Measurements from ENCODE around the gene PKD1L1. TPM values are rescaled to one million over a fixed set of nuclear protein-coding genes. Genes with fewer than 3 reads are reported as not detected.

PKD1L1 gene
- polyA plus RNA-seq, 1 of the 3 experiments (the other 2 are of a cell fraction) = 0.10 TPM

DNA sequence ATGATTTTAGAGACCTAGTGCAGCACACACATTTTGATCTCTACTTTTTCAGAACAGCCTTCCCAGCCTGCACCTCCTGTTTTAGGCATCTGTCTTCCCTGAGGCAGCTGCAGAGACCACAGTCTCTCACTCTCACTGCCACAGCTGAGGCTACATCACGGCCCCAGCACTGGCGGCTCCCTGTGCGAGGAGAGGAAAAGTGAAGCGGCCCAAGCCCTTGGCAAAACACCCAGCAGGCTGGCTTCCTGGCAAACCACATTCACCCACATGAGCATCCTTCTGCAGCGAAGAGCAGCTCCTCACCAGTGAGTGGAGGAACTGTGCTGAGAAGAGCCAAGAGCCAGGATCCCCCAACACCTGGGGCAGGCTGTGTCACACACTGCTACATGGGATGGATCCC lies 17.2 kb upstream of the PKD1L1 start (continued):
- TF ChIP-seq EZH2phosphoT487 (IDR thresholded peaks at IDR 0.05; ENCODE audit: borderline replicate concordance, low read depth) = no peak
- no peak for TF ChIP-seq RFX5 (IDR thresholded peaks at IDR 0.05; ENCODE audit: low read length)

DNA sequence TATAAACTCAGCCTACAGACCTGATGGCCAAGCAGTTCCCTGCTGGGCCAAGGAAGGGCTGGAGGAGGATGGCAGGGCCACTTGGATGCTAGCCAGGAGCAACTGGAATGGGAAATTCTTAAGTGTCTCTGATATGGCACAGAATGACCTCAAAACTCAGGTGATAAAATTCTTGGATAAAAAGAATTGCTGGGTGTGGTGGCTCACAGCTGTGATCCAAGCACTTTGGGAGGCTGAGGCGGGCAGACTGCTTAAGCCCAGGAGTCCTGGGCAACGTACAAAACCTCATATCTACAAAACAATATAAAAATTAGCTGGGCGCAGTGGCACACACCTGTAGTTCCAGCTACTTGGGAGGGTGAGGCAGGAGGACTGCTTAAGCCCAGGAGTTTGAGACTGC lies 14.0 kb upstream of the PKD1L1 start:
- no peak overlapping the region for H3K4me3 ChIP-seq (ENCODE audit: low read depth in 2 of 2, low read length in 1 of 2)
- no peak for DNase-seq
- POLR2A ChIA-PET = no interaction called here
- no peaks in the 10 kb centered on the region for H4K20me1 ChIP-seq (ENCODE audit: insufficient read depth)
- no peaks in the 10 kb centered on the region for H3K9me3 ChIP-seq
- no peak overlapping the region for H3K27ac ChIP-seq (ENCODE audit: low read depth in 2 of 2, low read length in 1 of 2)
- peaks cover 53 to 70% of the 10 kb centered on the region in 2 experiments for H3K36me3 ChIP-seq (replicated peaks in 1 of 2; ENCODE audit: control insufficient read depth in 1 of 2, insufficient read depth in 2 of 2, low read length in 1 of 2)
- H3K9me2 ChIP-seq = no peaks in the 10 kb centered on the region
- no peak overlapping the region for H3K4me2 ChIP-seq
- H3F3A ChIP-seq (replicated peaks; ENCODE audit: insufficient read depth) = peaks cover 3% of the 10 kb centered on the region
- TF ChIP-seq FOSL2 (IDR thresholded peaks at IDR 0.05; ENCODE audit: borderline replicate concordance, low read depth) (no peak), RFX5 (IDR thresholded peaks at IDR 0.05; ENCODE audit: low read length) (no peak), SIN3A (IDR thresholded peaks at IDR 0.05; ENCODE audit: borderline replicate concordance, low read depth, low read length) (no peak), FOXM1 (IDR thresholded peaks at IDR 0.05; ENCODE audit: low read depth) (no peak), CTCF (IDR thresholded peaks at IDR 0.05) (no peak), IRF3 (IDR thresholded peaks at IDR 0.05; ENCODE audit: low read depth, low read length) (no peak), NFIC (IDR thresholded peaks at IDR 0.05; ENCODE audit: borderline replicate concordance) (no peak), PBX3 (IDR thresholded peaks at IDR 0.05) (no peak)
- no peak overlapping the region for H2AFZ ChIP-seq (ENCODE audit: low read depth)
- CTCF ChIA-PET = interaction anchor here (0.8 to 10.9 kb wide), 4 partner anchors 13 to 697 kb away, joined by 3 to 221 read pairs (median 33); partner anchors contain the start of gene PKD1L1
- 100% methylated on average over 3 of the region's 3 CpGs for WGBS (ENCODE audit: low lambda C conversion rate)
- H3K4me1 ChIP-seq (ENCODE audit: control insufficient read depth in 1 of 2, insufficient read depth in 2 of 2, low read depth in 1 of 2, low read length in 1 of 2) = no peaks in the 10 kb centered on the region
- H3K9ac ChIP-seq = no peak overlapping the region
- peaks cover 4% of the 10 kb centered on the region; the same call in 1 of the 2 replicates for H3K79me2 ChIP-seq (ENCODE audit: insufficient read depth)
- H3K27me3 ChIP-seq (ENCODE audit: insufficient read depth) = no peaks in the 10 kb centered on the region

GRCh38 chr7:47957156-47957555 lies 8.9 kb upstream of the PKD1L1 start:
- Histone ChIP-seq H3K36me3 (replicated peaks in 1 of 2; ENCODE audit: control insufficient read depth in 1 of 2, insufficient read depth in 2 of 2, low read length in 1 of 2) (peaks cover 41 to 52% of the 10 kb centered on the region in 2 experiments), H3F3A (replicated peaks; ENCODE audit: insufficient read depth) (no peaks in the 10 kb centered on the region), H3K4me2 (no peak overlapping the region), H3K4me3 (ENCODE audit: low read depth in 2 of 2, low read length in 1 of 2) (no peak overlapping the region), H3K79me2 (ENCODE audit: insufficient read depth) (peaks cover 4% of the 10 kb centered on the region; the same call in 1 of the 2 replicates), H3K9me2 (no peaks in the 10 kb centered on the region), H3K27me3 (ENCODE audit: insufficient read depth) (no peaks in the 10 kb centered on the region), H3K9me3 (no peaks in the 10 kb centered on the region), H2AFZ (ENCODE audit: low read depth) (no peak overlapping the region), H3K27ac (ENCODE audit: low read depth in 2 of 2, low read length in 1 of 2) (no peak overlapping the region), H3K4me1 (ENCODE audit: control insufficient read depth in 1 of 2, insufficient read depth in 2 of 2, low read depth in 1 of 2, low read length in 1 of 2) (peaks cover 1 to 5% of the 10 kb centered on the region in 2 experiments; a peak in 1 of 4 replicates), H3K9ac (no peak overlapping the region), H4K20me1 (ENCODE audit: insufficient read depth) (no peaks in the 10 kb centered on the region)
- DNase-seq = no peak
- ChIA-PET POLR2A (no interaction called here), CTCF (interaction anchor here (0.8 to 3.2 kb wide), 4 partner anchors 10 to 761 kb away, joined by 3 to 21 read pairs (median 5); no protein-coding TSS in a partner anchor)
- WGBS (ENCODE audit: low lambda C conversion rate) = 77% methylated on average over 6 of the region's 6 CpGs
- TF ChIP-seq RXRA (IDR thresholded peaks at IDR 0.05; ENCODE audit: borderline replicate concordance, low read depth) (no peak), REST (IDR thresholded peaks at IDR 0.05; ENCODE audit: low read depth, low read length) (no peak), CHD2 (IDR thresholded peaks at IDR 0.05; ENCODE audit: low read length, partially characterized antibody) (no peak), TEAD4 (IDR thresholded peaks at IDR 0.05; ENCODE audit: borderline replicate concordance, insufficient read depth) (no peak), FOSL2 (IDR thresholded peaks at IDR 0.05; ENCODE audit: borderline replicate concordance, low read depth) (no peak), EP300 (IDR thresholded peaks at IDR 0.05; ENCODE audit: borderline replicate concordance in 1 of 2, low read depth in 1 of 2, low read length in 1 of 2) (no peak), GATA2 (CRISPR knock-in tag; IDR thresholded peaks at IDR 0.05) (no peak), SMC3 (IDR thresholded peaks at IDR 0.05; ENCODE audit: low read depth, low read length) (no peak), SIN3A (IDR thresholded peaks at IDR 0.05; ENCODE audit: borderline replicate concordance, low read depth, low read length) (no peak), MXI1 (IDR thresholded peaks at IDR 0.05; ENCODE audit: low read depth, low read length) (no peak)

Measured in SK-N-SH (cell line).